Inflammatory macrophage treated with lipopolysaccharide for 1 hour (primary cell): Measurements from ENCODE around the gene EVPL.

ENCODE experiments used
- DNase-seq, 2 donors: peaks; one replicate each; pipeline ENCODE4 v3.0.0-alpha.2; 2020 to 2022

The EVPL gene

DNA sequence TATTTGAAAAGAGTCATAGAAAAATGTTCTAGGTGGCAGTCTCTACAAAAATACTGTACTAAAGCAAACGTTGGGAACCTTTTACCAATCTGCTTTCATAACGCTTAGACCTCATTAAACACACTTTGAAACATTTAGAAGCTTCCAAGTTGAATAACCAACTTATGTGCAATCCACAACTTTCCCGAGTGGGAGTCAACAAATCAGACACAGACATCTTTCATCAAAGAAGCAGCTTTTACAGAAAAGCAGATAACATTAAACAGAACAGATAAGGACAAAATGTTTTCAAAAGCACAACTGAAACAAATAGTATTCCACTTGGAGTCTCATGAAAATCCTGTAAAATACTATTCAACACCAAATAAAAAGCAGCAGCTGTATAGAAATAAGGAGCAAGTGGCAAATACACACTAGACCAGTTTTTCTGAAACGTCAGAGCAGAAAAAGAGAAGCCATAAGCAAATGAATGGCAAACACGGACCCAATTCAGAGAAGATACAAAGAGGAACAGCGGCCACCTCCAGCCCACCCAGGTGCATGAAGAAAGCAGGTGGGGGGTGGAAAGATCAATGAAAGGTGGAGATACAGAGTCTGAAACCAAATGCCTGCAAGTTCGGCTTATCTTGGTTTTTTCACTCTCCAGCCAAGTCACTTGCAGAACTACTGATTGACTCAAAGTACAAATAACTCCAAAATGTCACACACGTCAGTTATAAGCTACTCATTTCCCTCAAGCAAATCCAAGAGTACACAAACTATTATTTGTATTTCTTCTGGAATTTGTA is 67.9 kb downstream of the EVPL start:
- peak in 1 of 2 donors; percentile 15 for DNase-seq
